B cell (primary cell): ENCODE results near the gene RHCG. TPM values are rescaled to one million over a fixed set of nuclear protein-coding genes. Genes with fewer than 3 reads are reported as not detected.

Experiments
- ATAC-seq: fragments of 200-7000 bp; cut with Tn5 transposase; one replicate; pipeline ENCODE4 v1.10.0; 2021; ENCODE audit warnings: low read depth, mild to moderate bottlenecking, moderate number of reproducible peaks, moderate library complexity
- CTCF ChIA-PET: fragments of 350-600 bp; sonication (Branson Sonifier 250); formaldehyde crosslinking; loops from one replicate; lab custom pipeline; 2021; ENCODE audit warnings: antibody characterized with exemption, inconsistent platforms; lab: Charles Lee
- POLR2A ChIA-PET: fragments of 350-600 bp; sonication (Branson Sonifier 250); formaldehyde crosslinking; loops from one replicate; lab custom pipeline; 2021; ENCODE audit warnings: antibody characterized with exemption; lab: Charles Lee
- DNase-seq: peaks from one replicate; pipeline ENCODE4 v3.0.0; 2013
- H2AFZ ChIP-seq: 2 replicates; pipeline ENCODE4 v1.6.1; 2012; ENCODE audit warnings: mild to moderate bottlenecking, low read depth, low read length; ENCODE audit not compliant: insufficient read depth, poor library complexity, severe bottlenecking
- H3K27ac ChIP-seq, 2 donors: 1 replicate in 1 of 2; 2 replicates in 1 of 2; pipeline ENCODE4 v1.5.1; 2012 to 2013; ENCODE audit warnings: low read length in 2 of 2, mild to moderate bottlenecking in 2 of 2, moderate library complexity in 1 of 2
- H3K27me3 ChIP-seq, 4 experiments: fragments of 200-600 bp in 1 of 4; sonication (generic) in 1 of 4; replicated peaks in 1 of 4; 1 replicate in 2 of 4; 2 replicates in 2 of 4; pipeline versions ENCODE4 v1.6.1 to v1.7.0; 2013 to 2016; ENCODE audit warnings: low read length in 3 of 4, mild to moderate bottlenecking in 2 of 4, mixed read lengths in 1 of 4, moderate library complexity in 1 of 4; ENCODE audit not compliant: insufficient read depth in 4 of 4, control insufficient read depth in 3 of 4; ENCODE audit errors: control extremely low read depth in 1 of 4
- H3K36me3 ChIP-seq, 2 experiments: replicated peaks in 1 of 2; 1 replicate in 1 of 2; 2 replicates in 1 of 2; pipeline versions ENCODE4 v1.6.1 to v1.7.1; 2013; ENCODE audit warnings: low read length in 1 of 2; ENCODE audit not compliant: insufficient read depth in 2 of 2, control insufficient read depth in 1 of 2; ENCODE audit errors: control extremely low read depth in 1 of 2, extremely low read depth in 1 of 2
- H3K4me1 ChIP-seq, 2 donors: fragments of 200-600 bp in 1 of 2; sonication (generic) in 1 of 2; 1 replicate in 1 of 2; 2 replicates in 1 of 2; pipeline versions ENCODE4 v1.5.1 to v1.6.1; 2013 to 2017; ENCODE audit warnings: low read length in 2 of 2; ENCODE audit not compliant: control insufficient read depth in 2 of 2, insufficient read depth in 2 of 2
- H3K4me2 ChIP-seq: replicated peaks from 2 replicates; pipeline ENCODE3; 2012; ENCODE audit warnings: mild to moderate bottlenecking, low read depth, low read length; ENCODE audit not compliant: poor library complexity, severe bottlenecking
- H3K4me3 ChIP-seq, 5 experiments: fragments of 200-600 bp in 1 of 5; sonication (generic) in 1 of 5; 1 replicate in 3 of 5; 2 replicates in 2 of 5; pipeline versions ENCODE4 v1.5.1 to v1.7.0; 2011 to 2016; ENCODE audit warnings: low read length in 4 of 5, mild to moderate bottlenecking in 4 of 5, low read depth in 2 of 5, control low read depth in 1 of 5, moderate library complexity in 1 of 5; ENCODE audit not compliant: insufficient read depth in 1 of 5; ENCODE audit errors: control extremely low read depth in 1 of 5, extremely low read depth in 1 of 5
- H3K79me2 ChIP-seq: fragments of 200-600 bp; sonication (generic); one replicate; pipeline ENCODE4 v1.6.0; 2016; ENCODE audit warnings: low read length; ENCODE audit not compliant: control insufficient read depth, insufficient read depth
- H3K9ac ChIP-seq: fragments of 200-600 bp; sonication (generic); 2 replicates; pipeline ENCODE4 v1.6.1; 2017; ENCODE audit warnings: mild to moderate bottlenecking, low read length, moderate library complexity
- H3K9me3 ChIP-seq, 3 donors: one replicate each; pipeline versions ENCODE4 v1.6.1 to v1.7.1; 2013; ENCODE audit warnings: low read length in 2 of 3; ENCODE audit not compliant: control insufficient read depth in 2 of 3, insufficient read depth in 1 of 3; ENCODE audit errors: control extremely low read depth in 1 of 3
- H4K20me1 ChIP-seq: 2 replicates; pipeline ENCODE4 v1.6.0; 2012; ENCODE audit warnings: mild to moderate bottlenecking, low read length; ENCODE audit not compliant: insufficient read depth, control insufficient read depth, poor library complexity, severe bottlenecking
- H3K27ac Mint-ChIP-seq: one replicate; pipeline ENCODE4 v1.8.0; 2021; ENCODE audit warnings: mixed read lengths
- H3K27me3 Mint-ChIP-seq: one replicate; pipeline ENCODE4 v1.8.0; 2021; ENCODE audit warnings: mixed read lengths
- H3K4me1 Mint-ChIP-seq: one replicate; pipeline ENCODE4 v1.8.0; 2021; ENCODE audit warnings: mixed read lengths
- H3K4me3 Mint-ChIP-seq: one replicate; pipeline ENCODE4 v1.8.0; 2021; ENCODE audit warnings: mixed read lengths
- H3K9me3 Mint-ChIP-seq: one replicate; pipeline ENCODE4 v1.8.0; 2022; ENCODE audit warnings: mixed read lengths; ENCODE audit not compliant: insufficient read depth
- CTCF ChIP-seq: fragments of 200-600 bp; IDR thresholded peaks from one replicate; pipeline ENCODE4 v1.8.0; 2022; ENCODE audit warnings: antibody characterized with exemption, mild to moderate bottlenecking
- EZH2 ChIP-seq: IDR thresholded peaks from 2 replicates; pipeline ENCODE4 v1.6.1; 2012; ENCODE audit warnings: borderline replicate concordance, low read depth, mild to moderate bottlenecking, moderate library complexity, low read length; ENCODE audit not compliant: insufficient read depth, poor library complexity, severe bottlenecking
- WGBS: methylation state at CpG from one replicate; pipeline ENCODE4 v1.1.5; 2013; ENCODE audit warnings: missing lambda C conversion rate; ENCODE audit not compliant: insufficient coverage; 5-methylcytosine and 5-hydroxymethylcytosine counted together
- intact Hi-C: fragments of 100-400 bp; cut with micrococcal nuclease; formaldehyde crosslinking; loops from one replicate; pipeline ENCODE4 v1.10.0; 2022
- polyA plus RNA-seq: library from polyadenylated mRNA; depleted of rRNA; stranded (reverse); fragments of >200 nt; gene quantifications from 2 replicates; pipeline ENCODE4 v1.2.3, GENCODE V29; 2012
- total RNA-seq, 2 donors: library from RNA; stranded (reverse); fragments of 120-200 nt in 1 of 2; gene quantifications; 1 replicate in 1 of 2; 2 replicates in 1 of 2; pipeline versions ENCODE4 v1.2.3 to v1.2.4, GENCODE V29; 2013 to 2022

Gene RHCG
- total and polyA plus RNA-seq, 2 donors (not counting 1 experiment from before 2014, with no cell fraction given), result not detected

- no peak for ATAC-seq
- no peak overlapping the region for H3K4me3 Mint-ChIP-seq
- no peak for TF ChIP-seq CTCF
- no peak for TF ChIP-seq EZH2
Measured at GRCh38 chr15:89542369-89542768, 46.0 kb upstream of the RHCG start.

DNA sequence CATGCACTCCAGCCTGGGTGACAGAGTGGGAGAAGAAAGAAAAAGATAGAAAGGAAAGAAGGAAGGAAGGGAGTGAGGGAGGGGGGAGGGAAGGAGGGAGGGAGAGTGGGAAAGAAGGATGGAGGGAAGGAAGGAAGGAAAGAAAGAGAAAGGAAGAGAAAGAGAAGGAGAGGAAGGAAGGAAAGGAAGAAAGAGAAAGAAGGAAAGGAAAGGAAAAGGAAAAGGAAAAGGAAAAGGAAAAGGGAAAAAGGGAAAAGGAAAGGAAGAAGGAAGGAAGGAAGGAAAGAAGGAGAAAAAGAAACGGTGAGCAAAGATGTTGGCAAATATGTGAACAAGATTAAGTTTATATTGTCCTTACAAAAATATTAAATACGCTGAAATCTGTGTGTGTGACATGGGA is 42.6 kb upstream of the RHCG start:
- H3K4me2 ChIP-seq, result no peak overlapping the region
- no peak overlapping the region for H3K9ac ChIP-seq
- H3K79me2 ChIP-seq, result no peaks in the 10 kb centered on the region
- no peak for TF ChIP-seq CTCF
- TF ChIP-seq EZH2, result no peak
- H3K4me1 ChIP-seq, result no peaks in the 10 kb centered on the region
- 100% methylated on average over 1 of the region's 2 CpGs for WGBS
- ChIA-PET POLR2A (no interaction called here), CTCF (no interaction called here)
- H3K27me3 ChIP-seq, result no peaks in the 10 kb centered on the region
- DNase-seq, result no peak
- Mint-ChIP-seq H3K4me1 (no peaks in the 10 kb centered on the region), H3K27ac (no peak overlapping the region), H3K27me3 (peaks cover 33% of the 10 kb centered on the region), H3K4me3 (no peak overlapping the region), H3K9me3 (peaks cover 4% of the 10 kb centered on the region)
- H4K20me1 ChIP-seq, result no peaks in the 10 kb centered on the region
- peaks cover 5 to 24% (median 7%) of the 10 kb centered on the region in 3 donors for H3K9me3 ChIP-seq
- no peak overlapping the region for H2AFZ ChIP-seq
- intact Hi-C loops, result no loop called here
- no peaks in the 10 kb centered on the region for H3K36me3 ChIP-seq
- H3K27ac ChIP-seq, result no peak overlapping the region
- no peak overlapping the region for H3K4me3 ChIP-seq
- no peak for ATAC-seq

More at GRCh38 chr15:89542369-89542768, 46.0 kb upstream of the RHCG start:
- intact Hi-C loops, result no loop called here
- no peaks in the 10 kb centered on the region for H3K4me1 Mint-ChIP-seq
- WGBS, result no CpG with 5 or more reads among the region's 3 CpGs
- H3K27ac Mint-ChIP-seq, result no peak overlapping the region
- Histone ChIP-seq H3K27ac (no peak overlapping the region), H3K79me2 (no peaks in the 10 kb centered on the region), H3K4me2 (no peak overlapping the region), H3K36me3 (no peaks in the 10 kb centered on the region), H3K9ac (no peak overlapping the region), H2AFZ (no peak overlapping the region), H3K4me3 (no peak overlapping the region), H3K27me3 (no peaks in the 10 kb centered on the region), H3K9me3 (peaks cover 5 to 20% (median 5%) of the 10 kb centered on the region in 3 donors), H3K4me1 (no peaks in the 10 kb centered on the region), H4K20me1 (no peaks in the 10 kb centered on the region)
- ChIA-PET POLR2A (no interaction called here), CTCF (no interaction called here)
- DNase-seq, result no peak
- peaks cover 42% of the 10 kb centered on the region for H3K27me3 Mint-ChIP-seq
- H3K9me3 Mint-ChIP-seq, result peaks cover 3% of the 10 kb centered on the region
